Testis (tissue), 3 donors: ENCODE data around the gene PEX16. TPM values are rescaled to one million over a fixed set of nuclear protein-coding genes. Genes with fewer than 3 reads are reported as not detected.
A peak's percentile ranks its signal among the peaks of the same experiment; 100 is the strongest.
"Not testable (repeated sequence)": the region's sequence is repeated elsewhere in the genome, so short reads cannot be mapped to it uniquely, and the experiment has no call there.

ENCODE experiments used
- DNase-seq: peaks from one replicate; pipeline ENCODE4 v3.0.0-alpha.2; 2019
- H3K27ac ChIP-seq, 2 donors: fragments of 200-600 bp; sonication (generic); one replicate each; pipeline ENCODE4 v1.5.1; 2019
- H3K27me3 ChIP-seq: fragments of 200-600 bp; sonication (generic); one replicate; pipeline ENCODE4 v1.5.1; 2019
- H3K36me3 ChIP-seq: fragments of 200-600 bp; sonication (generic); one replicate; pipeline ENCODE4 v1.5.1; 2017; ENCODE audit warnings: low read depth; ENCODE audit errors: missing control alignments
- H3K4me1 ChIP-seq: fragments of 200-600 bp; sonication (generic); one replicate; pipeline ENCODE4 v1.5.1; 2019
- H3K4me3 ChIP-seq, 2 donors: fragments of 200-600 bp; sonication (generic); one replicate each; pipeline ENCODE4 v1.5.1; 2017 to 2019
- H3K9me3 ChIP-seq: fragments of 200-600 bp; sonication (generic); one replicate; pipeline ENCODE4 v1.5.1; 2017
- POLR2A ChIP-seq: fragments of 450-650 bp; IDR thresholded peaks from one replicate; pipeline ENCODE4 v1.6.1; 2017; ENCODE audit warnings: antibody characterized with exemption, mild to moderate bottlenecking, moderate library complexity
- WGBS, 2 donors: methylation state at CpG; one replicate each; pipeline ENCODE4 v1.1.5; 2018; 5-methylcytosine and 5-hydroxymethylcytosine counted together
- intact Hi-C: fragments of 100-400 bp; cut with DNase I; formaldehyde crosslinking; loops from one replicate; pipeline ENCODE4 v1.15.1; 2023; ENCODE audit warnings: low total_unique reads
- polyA plus RNA-seq: library from polyadenylated mRNA; stranded (reverse); fragments of 350-450 nt; fragmentation: Illumina TruSeq; extraction: RNeasy Lipid Tissue Mini Kit (QIAGEN cat#74804); gene quantifications from one replicate; pipeline ENCODE4 v1.2.3, GENCODE V29; 2014; ENCODE audit warnings: low read depth, low replicate concordance; ENCODE audit not compliant: insufficient read depth
- total RNA-seq, 2 donors: library from RNA; depleted of rRNA; stranded (reverse); fragments of >200 nt; gene quantifications; one replicate each; pipeline ENCODE4 v1.2.3, GENCODE V29; 2016
- TF ChIP-seq, protein P1 (sequence below), 3 experiments: fragments of 450-650 bp in 2 of 3; fragments of 200-600 bp in 1 of 3; sonication (generic) in 1 of 3; IDR thresholded peaks; one replicate each; pipeline ENCODE4 v1.5.1; 2016 to 2019; ENCODE audit warnings: antibody characterized with exemption in 3 of 3, mild to moderate bottlenecking in 2 of 3, moderate library complexity in 1 of 3

PEX16 gene
- total and polyA plus RNA-seq, 3 donors from 2014 or later = 40.2 to 42.0 (median 41.4) TPM

DNA sequence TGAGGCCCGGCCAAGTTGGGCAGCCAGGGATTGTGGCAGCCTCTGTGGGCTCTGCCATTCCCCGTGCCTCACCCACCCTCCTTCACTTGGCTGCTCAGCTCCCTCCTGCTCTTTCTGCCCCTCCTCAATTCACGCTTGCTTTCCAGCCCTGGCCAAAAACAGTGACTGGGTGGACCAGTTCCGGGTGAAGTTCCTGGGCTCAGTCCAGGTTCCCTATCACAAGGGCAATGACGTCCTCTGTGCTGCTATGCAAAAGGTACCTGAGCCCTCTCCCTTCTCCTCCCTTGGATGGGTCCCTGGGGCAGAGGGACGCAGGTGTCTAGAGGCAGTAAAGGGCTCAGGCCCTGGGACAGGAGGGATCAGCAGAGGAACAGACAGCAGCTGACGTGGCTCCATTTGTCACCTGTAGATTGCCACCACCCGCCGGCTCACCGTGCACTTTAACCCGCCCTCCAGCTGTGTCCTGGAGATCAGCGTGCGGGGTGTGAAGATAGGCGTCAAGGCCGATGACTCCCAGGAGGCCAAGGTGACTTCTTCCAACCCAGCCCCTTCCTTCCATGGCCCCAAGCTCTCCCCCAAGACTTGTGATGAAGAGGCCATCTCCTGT lies 13.3 kb downstream of the PEX16 start:
- intact Hi-C loops = no loop called here
- Histone ChIP-seq H3K27me3 (no peaks in the 10 kb centered on the region), H3K4me3 (no peak overlapping the region), H3K4me1 (peaks cover 9% of the 10 kb centered on the region), H3K27ac (no peak overlapping the region), H3K36me3 (no peaks in the 10 kb centered on the region), H3K9me3 (no peaks in the 10 kb centered on the region)
- TF ChIP-seq, protein P1, sequence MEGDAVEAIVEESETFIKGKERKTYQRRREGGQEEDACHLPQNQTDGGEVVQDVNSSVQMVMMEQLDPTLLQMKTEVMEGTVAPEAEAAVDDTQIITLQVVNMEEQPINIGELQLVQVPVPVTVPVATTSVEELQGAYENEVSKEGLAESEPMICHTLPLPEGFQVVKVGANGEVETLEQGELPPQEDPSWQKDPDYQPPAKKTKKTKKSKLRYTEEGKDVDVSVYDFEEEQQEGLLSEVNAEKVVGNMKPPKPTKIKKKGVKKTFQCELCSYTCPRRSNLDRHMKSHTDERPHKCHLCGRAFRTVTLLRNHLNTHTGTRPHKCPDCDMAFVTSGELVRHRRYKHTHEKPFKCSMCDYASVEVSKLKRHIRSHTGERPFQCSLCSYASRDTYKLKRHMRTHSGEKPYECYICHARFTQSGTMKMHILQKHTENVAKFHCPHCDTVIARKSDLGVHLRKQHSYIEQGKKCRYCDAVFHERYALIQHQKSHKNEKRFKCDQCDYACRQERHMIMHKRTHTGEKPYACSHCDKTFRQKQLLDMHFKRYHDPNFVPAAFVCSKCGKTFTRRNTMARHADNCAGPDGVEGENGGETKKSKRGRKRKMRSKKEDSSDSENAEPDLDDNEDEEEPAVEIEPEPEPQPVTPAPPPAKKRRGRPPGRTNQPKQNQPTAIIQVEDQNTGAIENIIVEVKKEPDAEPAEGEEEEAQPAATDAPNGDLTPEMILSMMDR (IDR thresholded peaks at IDR 0.05) = no peak
- no peak for TF ChIP-seq POLR2A
- 87 to 88% methylated on average over 15 of the region's 15 CpGs for WGBS, 2 donors
- DNase-seq = no peak

GRCh38 chr11:45902452-45903380 lies 15.0 kb downstream of the PEX16 start:
- no peak overlapping the region for H3K27ac ChIP-seq
- no peaks in the 10 kb centered on the region for H3K27me3 ChIP-seq
- 91 to 95% methylated on average over 30 to 56 of the region's 56 CpGs for WGBS, 2 donors
- no peaks in the 10 kb centered on the region for H3K9me3 ChIP-seq
- H3K36me3 ChIP-seq = no peaks in the 10 kb centered on the region
- intact Hi-C loops = no loop called here
- H3K4me1 ChIP-seq = peaks cover 18% of the 10 kb centered on the region
- H3K4me3 ChIP-seq = no peak overlapping the region
- TF ChIP-seq, protein P1 (IDR thresholded peaks at IDR 0.05) = no peak
- no peak for TF ChIP-seq POLR2A
- no peak for DNase-seq

- no peaks in the 10 kb centered on the region for H3K9me3 ChIP-seq
- H3K36me3 ChIP-seq = no peaks in the 10 kb centered on the region
- 67 to 84% methylated on average over 6 of the region's 6 CpGs for WGBS, 2 donors
- peaks cover 25% of the 10 kb centered on the region for H3K4me1 ChIP-seq
- H3K27me3 ChIP-seq = no peaks in the 10 kb centered on the region
- intact Hi-C loops = no loop called here
- no peak for TF ChIP-seq POLR2A
- TF ChIP-seq, protein P1 (IDR thresholded peaks at IDR 0.05) = no peak
- no peak overlapping the region for H3K27ac ChIP-seq
- no peak for DNase-seq
- H3K4me3 ChIP-seq = no peak overlapping the region
Measured at GRCh38 chr11:45901626-45902025, 16.1 kb downstream of the PEX16 start.

DNA sequence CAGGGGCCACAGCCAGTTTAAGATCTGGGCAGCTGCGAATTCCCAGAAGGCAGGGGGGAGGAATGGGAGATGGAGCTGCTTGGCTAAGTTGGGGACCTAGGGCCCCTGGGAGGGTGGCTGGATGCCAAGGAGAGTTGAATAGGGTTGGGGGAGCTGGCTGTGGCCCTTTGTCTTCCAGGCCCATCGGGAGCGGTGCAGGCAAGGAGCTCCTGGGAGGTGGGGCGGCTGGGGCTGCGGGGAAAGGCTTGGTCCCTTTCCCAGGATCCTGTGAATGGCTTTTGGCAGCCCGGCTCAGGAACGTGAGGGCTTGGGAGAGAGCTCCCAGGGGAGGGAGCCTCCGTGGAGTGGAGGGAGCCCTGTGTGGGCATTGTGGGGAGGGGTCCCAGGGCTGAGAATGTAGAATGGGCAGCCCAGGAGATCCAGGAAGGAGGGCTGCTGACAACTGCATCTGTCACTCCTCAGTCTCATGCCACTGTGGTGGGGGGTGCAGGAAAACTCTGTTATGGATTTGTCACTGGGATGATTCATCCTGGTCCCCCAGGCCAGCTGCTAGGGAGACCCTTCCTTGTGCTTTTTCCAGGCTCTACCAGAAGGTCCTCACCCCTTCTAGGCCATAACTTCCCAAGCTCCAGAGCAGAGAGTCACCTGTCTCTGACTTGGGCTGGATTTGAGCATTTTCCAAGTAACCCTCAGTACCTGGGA lies 16.6 kb downstream of the PEX16 start:
- no peak overlapping the region for H3K27ac ChIP-seq
- H3K36me3 ChIP-seq = no peaks in the 10 kb centered on the region
- peak overlapping the region; percentile 54 to 67 for H3K4me3 ChIP-seq
- peak; percentile 48 for DNase-seq
- H3K27me3 ChIP-seq = no peaks in the 10 kb centered on the region
- H3K4me1 ChIP-seq = peaks cover 25% of the 10 kb centered on the region
- intact Hi-C loops = no loop called here
- no peak for TF ChIP-seq POLR2A
- TF ChIP-seq, protein P1 (IDR thresholded peaks at IDR 0.05) = no peak
- WGBS, 2 donors = 7 to 14% methylated on average over 8 of the region's 8 CpGs
- H3K9me3 ChIP-seq = no peaks in the 10 kb centered on the region

- H3K9me3 ChIP-seq, H3K27ac ChIP-seq, intact Hi-C loops, DNase-seq, H3K36me3 ChIP-seq, H3K27me3 ChIP-seq: not testable (repeated sequence)
- Histone ChIP-seq H3K4me1 (peaks cover 25% of the 10 kb centered on the region), H3K4me3 (peak overlapping the region; percentile 54 to 67)
- WGBS, 2 donors = 3 to 10% methylated on average over 13 to 14 of the region's 59 CpGs
Measured at GRCh38 chr11:45900175-45900800, 17.4 kb downstream of the PEX16 start.
